ENCODE results near the gene TLE1. TPM values are rescaled to one million over a fixed set of nuclear protein-coding genes. Genes with fewer than 3 reads are reported as not detected.

TLE1 gene
- total and polyA plus RNA-seq, 9 of the 15 experiments (the other 6 are each of a cell fraction or from before 2014, with no cell fraction given), result 0.11 TPM; not detected in 8

GRCh38 chr9:81598811-81599210 lies 90.5 kb downstream of the TLE1 start:
- Histone ChIP-seq H3K36me3 (ENCODE audit: control insufficient read depth, insufficient read depth, low read length) (no peaks in the 10 kb centered on the region), H3K4me2 (ENCODE audit: insufficient read depth, low read length) (no peak overlapping the region), H3K4me1 (replicated peaks in 1 of 2; ENCODE audit: control insufficient read depth in 2 of 2, insufficient read depth in 2 of 2, low read length in 2 of 2) (no peaks in the 10 kb centered on the region), H3K79me2 (ENCODE audit: control insufficient read depth, insufficient read depth, low read length) (no peaks in the 10 kb centered on the region), H2AFZ (ENCODE audit: low read depth, low read length) (no peak overlapping the region), H3K27me3 (ENCODE audit: control insufficient read depth in 2 of 2, insufficient read depth in 2 of 2, low read length in 2 of 2) (no peaks in the 10 kb centered on the region), H4K20me1 (replicated peaks; ENCODE audit: control insufficient read depth, insufficient read depth, low read length) (no peaks in the 10 kb centered on the region), H3K9ac (ENCODE audit: insufficient read depth in 1 of 2, low read depth in 2 of 2, low read length in 2 of 2) (no peak overlapping the region), H3K9me3 (replicated peaks; ENCODE audit: control insufficient read depth, insufficient read depth, low read depth, low read length) (no peaks in the 10 kb centered on the region), H3K9me1 (ENCODE audit: control insufficient read depth, insufficient read depth, low read length) (no peaks in the 10 kb centered on the region), H3K4me3 (no peak overlapping the region), H3K27ac (ENCODE audit: extremely low read depth, low read depth, low read length) (no peak overlapping the region)
- ATAC-seq (no peak), FAIRE-seq (no peak), DNase-seq (ENCODE audit: extremely low read depth in 1 of 4, low spot score in 3 of 4) (no peak)
- TF ChIP-seq BRD4 (IDR thresholded peaks at IDR 0.05), result no peak
- no peak for TF ChIP-seq ARHGAP35 (IDR thresholded peaks at IDR 0.05; ENCODE audit: partially characterized antibody)
- no peak for TF ChIP-seq HINFP (tag; conservative IDR thresholded peaks at IDR 0.05; ENCODE audit: low read depth)
- TF ChIP-seq GTF2A2 (tag; IDR thresholded peaks at IDR 0.05), result no peak
- TF ChIP-seq FOXA1 (IDR thresholded peaks at IDR 0.05; ENCODE audit: borderline replicate concordance), result no peak
- TF ChIP-seq, protein P1, sequence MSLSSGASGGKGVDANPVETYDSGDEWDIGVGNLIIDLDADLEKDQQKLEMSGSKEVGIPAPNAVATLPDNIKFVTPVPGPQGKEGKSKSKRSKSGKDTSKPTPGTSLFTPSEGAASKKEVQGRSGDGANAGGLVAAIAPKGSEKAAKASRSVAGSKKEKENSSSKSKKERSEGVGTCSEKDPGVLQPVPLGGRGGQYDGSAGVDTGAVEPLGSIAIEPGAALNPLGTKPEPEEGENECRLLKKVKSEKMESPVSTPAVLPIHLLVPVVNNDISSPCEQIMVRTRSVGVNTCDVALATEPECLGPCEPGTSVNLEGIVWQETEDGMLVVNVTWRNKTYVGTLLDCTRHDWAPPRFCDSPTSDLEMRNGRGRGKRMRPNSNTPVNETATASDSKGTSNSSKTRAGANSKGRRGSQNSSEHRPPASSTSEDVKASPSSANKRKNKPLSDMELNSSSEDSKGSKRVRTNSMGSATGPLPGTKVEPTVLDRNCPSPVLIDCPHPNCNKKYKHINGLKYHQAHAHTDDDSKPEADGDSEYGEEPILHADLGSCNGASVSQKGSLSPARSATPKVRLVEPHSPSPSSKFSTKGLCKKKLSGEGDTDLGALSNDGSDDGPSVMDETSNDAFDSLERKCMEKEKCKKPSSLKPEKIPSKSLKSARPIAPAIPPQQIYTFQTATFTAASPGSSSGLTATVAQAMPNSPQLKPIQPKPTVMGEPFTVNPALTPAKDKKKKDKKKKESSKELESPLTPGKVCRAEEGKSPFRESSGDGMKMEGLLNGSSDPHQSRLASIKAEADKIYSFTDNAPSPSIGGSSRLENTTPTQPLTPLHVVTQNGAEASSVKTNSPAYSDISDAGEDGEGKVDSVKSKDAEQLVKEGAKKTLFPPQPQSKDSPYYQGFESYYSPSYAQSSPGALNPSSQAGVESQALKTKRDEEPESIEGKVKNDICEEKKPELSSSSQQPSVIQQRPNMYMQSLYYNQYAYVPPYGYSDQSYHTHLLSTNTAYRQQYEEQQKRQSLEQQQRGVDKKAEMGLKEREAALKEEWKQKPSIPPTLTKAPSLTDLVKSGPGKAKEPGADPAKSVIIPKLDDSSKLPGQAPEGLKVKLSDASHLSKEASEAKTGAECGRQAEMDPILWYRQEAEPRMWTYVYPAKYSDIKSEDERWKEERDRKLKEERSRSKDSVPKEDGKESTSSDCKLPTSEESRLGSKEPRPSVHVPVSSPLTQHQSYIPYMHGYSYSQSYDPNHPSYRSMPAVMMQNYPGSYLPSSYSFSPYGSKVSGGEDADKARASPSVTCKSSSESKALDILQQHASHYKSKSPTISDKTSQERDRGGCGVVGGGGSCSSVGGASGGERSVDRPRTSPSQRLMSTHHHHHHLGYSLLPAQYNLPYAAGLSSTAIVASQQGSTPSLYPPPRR (CRISPR knock-in tag; IDR thresholded peaks at IDR 0.05; ENCODE audit: borderline replicate concordance), result no peak
- TF ChIP-seq, protein P2, sequence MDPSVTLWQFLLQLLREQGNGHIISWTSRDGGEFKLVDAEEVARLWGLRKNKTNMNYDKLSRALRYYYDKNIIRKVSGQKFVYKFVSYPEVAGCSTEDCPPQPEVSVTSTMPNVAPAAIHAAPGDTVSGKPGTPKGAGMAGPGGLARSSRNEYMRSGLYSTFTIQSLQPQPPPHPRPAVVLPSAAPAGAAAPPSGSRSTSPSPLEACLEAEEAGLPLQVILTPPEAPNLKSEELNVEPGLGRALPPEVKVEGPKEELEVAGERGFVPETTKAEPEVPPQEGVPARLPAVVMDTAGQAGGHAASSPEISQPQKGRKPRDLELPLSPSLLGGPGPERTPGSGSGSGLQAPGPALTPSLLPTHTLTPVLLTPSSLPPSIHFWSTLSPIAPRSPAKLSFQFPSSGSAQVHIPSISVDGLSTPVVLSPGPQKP (CRISPR knock-in tag; IDR thresholded peaks at IDR 0.05), result no peak
- no peak for TF ChIP-seq NR4A1 (CRISPR knock-in tag; IDR thresholded peaks at IDR 0.05)
- TF ChIP-seq NR4A1 (tag; IDR thresholded peaks at IDR 0.05), result no peak
- TF ChIP-seq SMC3 (conservative IDR thresholded peaks at IDR 0.05; ENCODE audit: insufficient read depth, low read depth, low read length), result no peak
- no peak for TF ChIP-seq RAD21 (CRISPR knock-in tag; conservative IDR thresholded peaks at IDR 0.05 in 1 of 2, IDR thresholded peaks at IDR 0.05 in 1 of 2)
- no peak for TF ChIP-seq ARID1B (IDR thresholded peaks at IDR 0.05)
- no peak for TF ChIP-seq ZNF12 (CRISPR knock-in tag; IDR thresholded peaks at IDR 0.05)
- no peak for TF ChIP-seq RBM17 (IDR thresholded peaks at IDR 0.05; ENCODE audit: borderline replicate concordance, low read depth, low read length)
- POLR2A ChIA-PET, result no interaction called here
- no TSS peak for BruUV-seq (replicated peaks)
- CTCF ChIA-PET (ENCODE audit: low intra/inter-chr PET ratio), result no interaction called here
- in situ Hi-C loops (cut with MboI), result no loop called here
- intact Hi-C loops (cut with micrococcal nuclease), result no loop called here
- WGBS (ENCODE audit: insufficient coverage, low coverage, missing lambda C conversion rate), result 0% methylated on average over 1 of the region's 1 CpG
